HG03575 (cell line): ENCODE data around the gene MMP7.

ENCODE experiments used
- ATAC-seq: cut with Tn5 transposase; IDR thresholded peaks from one replicate; pipeline ENCODE4 v1.9.1; 2021; ENCODE audit not compliant: unreplicated experiment, insufficient number of reproducible peaks, low FRiP score; ENCODE audit errors: extremely low read depth

The MMP7 gene

DNA sequence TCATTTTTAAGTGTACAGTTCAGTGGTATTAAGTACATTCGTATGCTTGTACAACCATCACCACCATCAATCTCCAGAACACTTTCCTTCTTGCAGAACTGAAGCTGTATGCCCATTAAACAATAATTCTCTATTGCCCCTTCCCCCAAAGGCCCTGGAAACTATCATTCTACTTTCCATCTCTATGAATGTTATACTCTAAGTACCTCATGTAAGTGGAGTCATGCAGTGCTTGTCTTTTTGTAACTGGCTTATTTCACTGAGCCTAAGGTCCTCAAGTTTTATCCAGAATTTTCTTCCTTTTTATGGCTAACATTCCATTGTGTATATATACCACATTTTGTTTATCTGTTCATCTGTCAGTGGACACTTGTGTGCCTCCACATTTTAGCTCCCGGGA is 29.7 kb downstream of the MMP7 start:
- ATAC-seq, result no peak

GRCh38 chr11:102499931-102500330 is 30.6 kb downstream of the MMP7 start:
- ATAC-seq, result no peak

DNA sequence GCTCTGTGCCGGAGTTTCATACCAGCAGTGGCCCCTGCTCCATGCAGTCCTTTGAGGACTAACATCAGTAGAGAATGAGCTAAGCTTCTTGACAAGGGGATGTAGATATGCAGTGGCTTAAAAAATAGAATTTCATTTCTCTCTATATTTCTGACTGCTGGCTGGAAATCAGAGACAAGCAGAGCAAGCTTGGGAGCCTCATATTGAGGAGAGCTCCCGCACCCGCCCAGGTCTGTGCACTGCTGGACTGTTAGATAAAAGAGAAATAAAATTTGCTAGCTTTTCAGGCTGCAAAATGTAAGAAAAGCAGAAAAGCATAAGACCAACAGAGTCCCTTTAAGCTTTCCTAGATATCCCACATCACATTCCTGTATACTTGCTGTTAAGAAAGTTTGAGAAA is 31.4 kb downstream of the MMP7 start:
- ATAC-seq, result no peak

DNA sequence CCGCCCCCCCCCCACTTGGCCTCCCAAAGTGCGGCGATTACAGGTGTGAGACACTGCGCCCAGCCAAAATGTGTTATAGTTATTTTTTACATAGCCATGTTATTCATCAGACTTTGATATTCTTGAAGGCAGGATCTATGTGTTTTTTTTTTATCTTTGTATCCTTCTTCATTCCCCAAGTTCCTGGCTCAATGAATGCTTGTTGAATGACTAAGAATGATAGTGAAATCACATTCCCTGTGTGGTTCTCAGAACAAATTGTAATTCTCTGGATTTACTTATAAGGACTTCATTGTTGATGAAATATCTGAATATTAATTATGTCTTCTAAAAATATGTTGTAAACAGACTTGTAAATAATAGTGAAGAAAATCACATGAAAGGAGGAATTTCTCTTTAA is 33.5 kb downstream of the MMP7 start:
- no peak for ATAC-seq

DNA sequence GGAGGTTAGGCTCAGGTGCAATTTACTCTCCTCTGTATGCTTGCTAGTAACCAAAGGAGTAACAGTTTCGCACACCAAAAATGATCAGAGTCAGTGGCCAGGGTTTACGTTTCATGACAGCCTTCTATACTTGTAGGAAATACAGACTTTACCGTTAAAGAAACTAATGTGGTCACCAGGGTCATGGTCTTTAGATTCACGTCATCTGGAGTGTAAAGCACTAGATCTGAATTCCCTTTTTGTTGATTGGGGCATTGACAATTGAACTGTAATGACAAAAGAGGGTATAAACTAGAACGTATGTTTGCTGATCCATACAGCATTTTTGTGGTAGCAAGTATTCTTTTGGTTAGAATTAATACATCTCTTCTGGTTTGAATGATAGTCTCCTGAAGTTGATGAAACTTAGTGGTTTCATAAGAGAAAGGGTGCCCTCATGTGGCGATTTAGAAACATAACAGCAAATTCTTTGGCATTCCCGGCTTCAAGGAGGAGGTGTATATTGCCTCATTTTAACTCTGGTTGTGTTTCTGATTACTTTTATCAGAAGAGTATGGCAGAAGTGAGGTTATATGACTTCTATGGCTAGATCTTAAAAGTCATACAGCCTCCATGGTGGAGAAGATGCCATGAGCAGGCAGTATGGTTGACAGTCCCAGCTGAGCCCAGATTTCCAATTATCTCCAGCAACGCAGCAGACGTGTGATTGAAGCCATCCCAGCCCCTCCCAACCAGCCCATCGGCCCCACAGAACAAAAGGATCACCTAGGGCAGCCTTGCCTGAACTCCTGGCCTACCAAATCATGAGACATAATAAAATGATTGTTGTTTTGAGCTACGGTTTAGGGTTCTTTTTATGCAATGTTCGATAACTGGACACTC is 35.1 kb downstream of the MMP7 start:
- peak; percentile 79 for ATAC-seq

- ATAC-seq, result no peak
Measured at GRCh38 chr11:102494216-102494615, 36.3 kb downstream of the MMP7 start.

GRCh38 chr11:102493524-102493923 is 37.0 kb downstream of the MMP7 start:
- ATAC-seq, result no peak

- no peak for ATAC-seq
Measured at GRCh38 chr11:102491969-102492368, 38.6 kb downstream of the MMP7 start.

DNA sequence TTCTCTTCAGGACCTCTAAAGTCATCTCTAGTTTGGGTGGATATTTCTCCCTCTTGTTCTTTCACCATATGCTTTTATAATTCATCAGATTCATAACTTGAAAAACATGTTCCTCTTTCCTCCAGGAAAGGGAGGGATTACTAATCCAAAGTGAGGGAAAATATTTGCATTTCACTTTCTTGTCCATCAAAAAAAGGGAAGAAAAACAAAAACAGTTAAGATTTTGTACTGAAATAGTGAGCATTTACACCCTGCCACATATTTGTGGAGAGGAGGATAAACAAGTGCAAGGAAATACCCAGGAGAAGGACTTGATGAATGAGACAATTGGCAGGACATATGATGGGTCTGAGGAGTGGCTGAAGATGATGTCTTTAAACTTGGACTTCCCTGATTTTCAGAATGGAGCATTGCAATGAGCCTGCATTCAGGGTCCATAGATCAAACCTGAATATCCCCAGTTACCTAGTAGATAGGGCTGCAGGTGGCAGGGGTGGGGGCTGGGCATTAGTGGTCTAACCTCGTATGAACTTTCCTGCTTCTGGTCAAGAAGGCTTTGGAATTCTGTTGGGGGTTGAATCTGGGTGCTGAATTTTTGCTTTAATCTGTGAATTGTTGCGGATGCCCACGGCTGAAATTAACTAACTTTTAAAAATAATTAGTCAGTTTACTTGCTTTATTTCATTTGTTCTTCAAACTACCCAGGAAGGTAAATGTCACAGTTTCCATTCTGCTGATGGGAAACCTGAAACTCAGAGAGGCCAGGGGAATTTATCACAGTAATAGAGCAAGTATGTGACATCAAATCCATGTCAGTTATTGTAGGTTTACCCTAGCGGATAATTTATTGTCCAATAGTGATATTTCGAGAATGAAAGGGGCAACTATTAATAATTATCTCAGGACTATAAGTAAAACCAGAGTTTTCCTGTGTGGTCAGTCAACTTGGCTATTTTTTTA is 41.1 kb downstream of the MMP7 start:
- no peak for ATAC-seq

DNA sequence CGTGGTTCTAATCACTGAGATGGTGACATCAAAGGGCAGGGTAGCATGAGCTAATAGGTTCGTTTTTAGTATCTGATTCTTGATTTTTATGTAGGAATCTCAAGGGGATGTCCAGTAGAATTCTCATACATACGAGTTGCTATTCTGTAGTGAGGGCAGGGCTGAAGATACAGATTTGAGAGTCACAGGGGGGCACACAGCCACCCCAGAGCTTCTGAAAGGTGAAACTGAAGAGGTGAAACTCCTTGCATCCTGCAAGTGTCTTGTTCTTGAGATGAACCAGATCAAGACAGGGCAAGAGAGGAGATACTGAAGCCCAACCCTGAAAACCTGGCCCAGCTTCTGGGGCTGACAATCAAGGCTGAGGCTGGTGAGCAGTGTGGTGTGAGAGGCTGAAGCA is 42.3 kb downstream of the MMP7 start:
- ATAC-seq, result peak; percentile 64

GRCh38 chr11:102487214-102487613 is 43.3 kb downstream of the MMP7 start:
- ATAC-seq, result no peak

DNA sequence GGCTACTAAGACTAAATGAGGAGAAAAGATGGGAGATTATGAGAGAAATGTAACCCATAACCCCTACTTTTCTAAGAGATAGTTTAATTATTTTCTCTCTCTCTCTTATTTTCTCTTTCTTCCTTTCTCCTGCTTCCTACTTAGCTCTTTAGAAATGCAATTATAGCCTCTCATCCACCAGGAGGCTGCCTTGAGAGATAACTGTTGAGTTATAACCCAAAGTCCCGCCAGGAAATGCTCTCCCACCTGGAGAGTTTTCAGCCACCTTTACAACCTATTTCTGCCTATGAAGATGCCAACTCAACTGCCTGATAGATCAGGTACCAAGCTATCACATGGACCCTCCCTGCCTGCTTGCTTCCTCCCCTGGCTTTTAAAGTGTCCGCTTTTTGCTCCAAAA is 44.0 kb downstream of the MMP7 start:
- no peak for ATAC-seq

DNA sequence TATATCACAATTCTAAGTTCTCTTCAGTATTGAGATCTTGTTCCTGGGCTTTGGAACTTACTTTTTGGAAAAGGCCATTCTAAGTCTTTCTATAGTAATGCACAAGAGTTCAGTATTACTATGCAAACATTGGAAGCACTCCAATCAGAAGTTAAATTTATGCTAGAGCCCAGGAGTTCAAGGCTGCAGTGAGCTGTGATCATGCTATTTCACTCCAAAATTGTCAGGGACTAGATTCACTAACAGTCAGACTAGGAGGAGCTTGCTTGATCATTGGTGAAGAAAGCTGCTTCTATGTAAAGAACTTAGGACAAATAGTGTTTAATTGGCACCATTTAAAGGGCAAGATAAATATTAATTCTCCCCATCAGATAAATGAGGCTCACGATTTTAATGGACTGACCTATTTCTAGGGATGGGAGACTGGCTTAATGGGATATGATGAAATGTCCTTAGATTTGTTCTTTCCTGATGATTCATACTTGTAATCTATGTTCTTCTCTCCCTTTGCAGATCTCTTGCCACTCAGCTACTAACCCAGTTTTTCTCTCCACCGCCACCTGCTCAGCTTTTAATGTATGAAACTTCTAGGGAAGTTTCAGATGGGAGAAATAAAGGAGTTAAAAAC is 45.3 kb downstream of the MMP7 start:
- ATAC-seq, result no peak

DNA sequence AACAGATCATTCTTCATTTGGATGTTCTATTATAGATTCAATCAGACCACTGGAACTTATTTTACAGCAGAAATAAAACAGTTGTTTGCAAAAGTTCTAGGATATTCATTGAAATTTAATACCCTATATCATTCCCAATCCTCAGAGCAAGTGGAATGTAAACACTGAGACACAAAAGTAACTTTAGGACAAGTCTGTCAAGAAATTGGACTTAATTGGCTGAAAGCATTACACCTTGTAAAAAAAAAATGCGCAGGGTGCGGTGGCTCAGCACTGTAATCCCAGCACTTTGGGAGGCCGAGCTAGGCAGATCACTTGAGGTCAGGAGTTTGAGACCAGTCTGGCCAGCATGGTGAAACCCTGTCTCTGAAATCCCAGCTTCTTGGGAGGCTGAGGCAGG is 48.1 kb downstream of the MMP7 start:
- no peak for ATAC-seq

DNA sequence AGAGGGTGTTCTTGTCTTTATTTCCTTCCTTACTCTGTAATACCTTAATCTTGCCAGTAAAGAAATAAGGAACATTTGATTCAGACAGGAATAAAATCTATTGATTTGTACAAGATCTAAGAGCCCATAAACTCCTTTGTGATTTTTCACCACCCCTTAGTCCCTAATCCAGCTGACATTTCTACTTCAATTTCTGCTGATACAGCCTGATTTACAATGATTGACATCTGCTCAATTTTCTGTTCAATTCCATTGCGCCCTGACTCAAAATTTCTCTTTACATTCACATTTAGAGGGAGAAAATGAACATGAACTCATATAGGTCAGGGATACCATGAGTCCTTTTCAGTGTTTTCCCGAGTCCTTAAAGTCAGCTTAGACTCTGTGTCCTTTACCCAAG is 50.8 kb downstream of the MMP7 start:
- no peak for ATAC-seq

DNA sequence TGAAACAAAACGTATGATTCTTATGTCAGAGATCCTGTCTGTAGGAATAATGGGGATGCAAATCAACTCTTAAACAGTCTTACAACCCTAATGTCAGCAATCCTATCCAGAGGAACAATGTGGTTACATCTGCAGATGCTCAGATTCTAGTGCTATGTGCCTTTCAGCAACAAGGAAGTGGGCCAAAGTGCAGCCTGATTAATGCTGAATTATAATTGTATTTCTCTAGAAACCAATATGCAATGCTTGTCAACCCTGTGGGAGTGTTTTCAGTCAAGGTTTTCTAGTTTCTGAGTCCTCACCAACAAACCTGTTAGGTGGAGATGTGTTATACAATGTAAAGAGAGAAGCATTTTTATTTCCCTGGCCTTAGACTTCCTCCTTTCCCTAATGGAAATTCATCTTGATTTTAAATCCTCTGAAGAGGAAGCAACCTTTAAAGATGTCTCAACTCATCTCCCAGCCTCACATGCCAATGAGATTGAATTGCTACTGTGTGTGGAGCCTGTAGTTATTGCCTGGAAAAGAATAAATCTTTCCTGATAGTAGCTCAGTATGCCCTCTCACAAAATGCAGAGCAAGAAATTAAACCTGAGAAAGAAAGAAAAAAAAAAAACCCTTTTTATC is 51.8 kb downstream of the MMP7 start:
- no peak for ATAC-seq

GRCh38 chr11:102476812-102477211 is 53.7 kb downstream of the MMP7 start:
- no peak for ATAC-seq

DNA sequence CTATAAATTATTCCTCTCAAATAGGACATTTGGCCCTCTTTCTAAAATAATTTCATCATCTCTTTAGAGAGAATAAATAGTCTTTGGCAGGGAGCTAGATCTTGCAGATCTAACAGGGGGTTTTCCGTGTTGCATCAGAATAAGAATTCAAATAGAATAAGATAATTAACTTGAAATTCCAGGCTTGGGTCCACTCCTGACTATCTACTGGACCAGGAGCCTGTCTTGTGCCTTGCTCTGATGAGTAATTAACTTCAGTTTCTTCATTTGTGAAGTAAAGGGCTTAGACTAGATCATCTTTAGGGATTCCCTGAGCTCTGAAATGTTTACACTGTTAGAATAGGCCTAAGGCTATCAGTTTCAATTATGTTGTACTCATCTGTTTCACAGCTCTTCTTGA is 54.5 kb downstream of the MMP7 start:
- ATAC-seq, result no peak

- ATAC-seq, result no peak
Measured at GRCh38 chr11:102473543-102473942, 57.0 kb downstream of the MMP7 start.
